Spleen (tissue), 11 donors: ENCODE data around the gene DDX24. TPM values are rescaled to one million over a fixed set of nuclear protein-coding genes. Genes with fewer than 3 reads are reported as not detected.

ENCODE experiments used
- DNase-seq: peaks from one replicate; pipeline ENCODE4 v3.0.0-alpha.2; 2020
- H3K27ac ChIP-seq, 8 donors: fragments of 200-600 bp; sonication (generic) in 7 of 8; 1 replicate in 4 of 8; 2 replicates in 4 of 8; pipeline versions ENCODE4 v1.5.0 to v1.8.0; 2016 to 2021; ENCODE audit warnings: inconsistent platforms in 4 of 8, mild to moderate bottlenecking in 4 of 8, moderate library complexity in 1 of 8
- H3K27me3 ChIP-seq, 7 donors: fragments of 200-600 bp; sonication (generic) in 6 of 7; replicated peaks in 1 of 7; 1 replicate in 4 of 7; 2 replicates in 3 of 7; pipeline versions ENCODE4 v1.5.0 to v1.8.0; 2016 to 2021; ENCODE audit warnings: inconsistent platforms in 3 of 7, mild to moderate bottlenecking in 1 of 7
- H3K36me3 ChIP-seq, 6 donors: fragments of 200-600 bp; sonication (generic) in 5 of 6; 1 replicate in 4 of 6; 2 replicates in 2 of 6; pipeline versions ENCODE4 v1.5.0 to v1.8.0; 2016 to 2021; ENCODE audit warnings: inconsistent platforms in 2 of 6
- H3K4me1 ChIP-seq, 6 donors: fragments of 200-600 bp; sonication (generic) in 5 of 6; 1 replicate in 3 of 6; 2 replicates in 3 of 6; pipeline versions ENCODE4 v1.5.0 to v1.8.0; 2016 to 2021; ENCODE audit warnings: inconsistent platforms in 3 of 6
- H3K4me3 ChIP-seq, 8 donors: fragments of 200-600 bp; sonication (generic) in 7 of 8; 1 replicate in 4 of 8; 2 replicates in 4 of 8; pipeline versions ENCODE4 v1.5.0 to v1.8.0; 2016 to 2021; ENCODE audit warnings: inconsistent platforms in 4 of 8, mild to moderate bottlenecking in 4 of 8, moderate library complexity in 2 of 8
- H3K9me3 ChIP-seq, 8 donors: fragments of 200-600 bp; sonication (generic) in 7 of 8; 1 replicate in 4 of 8; 2 replicates in 4 of 8; pipeline versions ENCODE4 v1.5.0 to v1.8.0; 2016 to 2021; ENCODE audit warnings: inconsistent platforms in 4 of 8
- CTCF ChIP-seq, 11 experiments: fragments of 200-600 bp in 7 of 11; fragments of 450-650 bp in 4 of 11; sonication (generic) in 4 of 11; IDR thresholded peaks in 8 of 11; conservative IDR thresholded peaks in 3 of 11; 1 replicate in 7 of 11; 2 replicates in 4 of 11; pipeline versions ENCODE4 v1.4.0 to v1.8.0; 2016 to 2021; ENCODE audit warnings: antibody characterized with exemption in 11 of 11, inconsistent platforms in 4 of 11, mild to moderate bottlenecking in 1 of 11
- POLR2A ChIP-seq, 3 donors: fragments of 450-650 bp; IDR thresholded peaks; one replicate each; pipeline ENCODE4 v1.5.1; 2017; ENCODE audit warnings: antibody characterized with exemption in 3 of 3, mild to moderate bottlenecking in 1 of 3
- POLR2AphosphoS5 ChIP-seq, 3 donors: sonication (generic); formaldehyde crosslinking; IDR thresholded peaks; one replicate each; pipeline ENCODE4 v1.5.1; 2017; ENCODE audit warnings: antibody characterized with exemption in 3 of 3
- WGBS, 5 donors: extraction: QIAGEN DNeasy Blood & Tissue Kit in 3 of 5; methylation state at CpG; one replicate each; pipeline versions ENCODE4 v1.1.5 to v1.1.7; 2013 to 2018; 5-methylcytosine and 5-hydroxymethylcytosine counted together
- intact Hi-C: fragments of 100-400 bp; cut with DNase I; formaldehyde crosslinking; loops from one replicate; pipeline ENCODE4 v1.15.0; 2023; ENCODE audit warnings: low total_unique reads
- polyA plus RNA-seq, 3 donors: library from polyadenylated mRNA; stranded (reverse); fragments of 200-250 nt; gene quantifications; one replicate each; pipeline ENCODE4 v1.2.1, GENCODE V29; 2013
- total RNA-seq, 7 donors: library from RNA; depleted of rRNA in 3 of 7; stranded (reverse); fragments of >200 nt in 3 of 7; fragmentation: NEBNext Ultra II Directional in 4 of 7; extraction: Animal tissue kit (Norgen Biotek cat#: 25700) in 4 of 7; gene quantifications; one replicate each; pipeline versions ENCODE4 v1.1.0 to v1.2.1, GENCODE V29; 2016 to 2021
- donor health status: healthy with polysubstance abuse.
- donor health status: DM: no; HTN: no; CAD: no; lungs with moderate emphysema.
- donor health status: DM: no; HTN: no; CAD: no.
- donor health status: Bipolar disorder and iron deficiency.
- donor health status: healthy.
- donor health status: DM: no; HTN: no; CAD: no.
- donor health status: DM: yes; HTN: yes; CAD: no.

DDX24 gene
- total and polyA plus RNA-seq, 10 donors, result 70.8 to 251 (median 171) TPM

DNA sequence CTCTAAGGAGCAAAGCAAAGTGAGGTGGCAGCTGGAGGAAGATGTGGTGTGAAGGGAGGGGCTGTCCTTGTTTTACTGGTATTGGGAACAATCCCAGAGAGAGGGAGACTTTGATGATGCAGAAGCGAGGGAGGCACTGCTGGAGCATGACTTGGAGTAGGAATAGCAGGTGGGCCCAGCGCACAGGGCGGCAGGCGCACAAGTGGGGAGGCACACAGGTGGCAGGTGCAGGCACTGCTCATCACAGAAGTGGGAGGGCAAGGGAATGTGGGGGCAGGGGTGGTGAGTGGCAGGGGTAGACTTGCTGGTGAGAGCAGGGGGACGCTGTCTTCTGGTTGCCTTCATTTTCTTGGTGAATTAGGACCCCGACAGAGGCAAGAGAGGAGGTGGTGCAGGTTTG is 18.0 kb upstream of the DDX24 start:
- WGBS, 5 donors, result 67 to 96% (median 81%) methylated on average over 6 of the region's 6 CpGs
- no peak overlapping the region for H3K4me3 ChIP-seq
- DNase-seq, result no peak
- no peaks in the 10 kb centered on the region for H3K4me1 ChIP-seq
- H3K27me3 ChIP-seq, result no peaks in the 10 kb centered on the region
- H3K36me3 ChIP-seq, result peaks cover 0 to 32% (median 0%) of the 10 kb centered on the region in 6 donors
- H3K9me3 ChIP-seq, result no peaks in the 10 kb centered on the region
- no peak overlapping the region for H3K27ac ChIP-seq
- intact Hi-C loops, result no loop called here
- no peak for TF ChIP-seq POLR2AphosphoS5 (IDR thresholded peaks at IDR 0.05)
- no peak for TF ChIP-seq POLR2A (IDR thresholded peaks at IDR 0.05)
- no peak for TF ChIP-seq CTCF (IDR thresholded peaks at IDR 0.05 in 8 of 11, conservative IDR thresholded peaks at IDR 0.05 in 3 of 11)

DNA sequence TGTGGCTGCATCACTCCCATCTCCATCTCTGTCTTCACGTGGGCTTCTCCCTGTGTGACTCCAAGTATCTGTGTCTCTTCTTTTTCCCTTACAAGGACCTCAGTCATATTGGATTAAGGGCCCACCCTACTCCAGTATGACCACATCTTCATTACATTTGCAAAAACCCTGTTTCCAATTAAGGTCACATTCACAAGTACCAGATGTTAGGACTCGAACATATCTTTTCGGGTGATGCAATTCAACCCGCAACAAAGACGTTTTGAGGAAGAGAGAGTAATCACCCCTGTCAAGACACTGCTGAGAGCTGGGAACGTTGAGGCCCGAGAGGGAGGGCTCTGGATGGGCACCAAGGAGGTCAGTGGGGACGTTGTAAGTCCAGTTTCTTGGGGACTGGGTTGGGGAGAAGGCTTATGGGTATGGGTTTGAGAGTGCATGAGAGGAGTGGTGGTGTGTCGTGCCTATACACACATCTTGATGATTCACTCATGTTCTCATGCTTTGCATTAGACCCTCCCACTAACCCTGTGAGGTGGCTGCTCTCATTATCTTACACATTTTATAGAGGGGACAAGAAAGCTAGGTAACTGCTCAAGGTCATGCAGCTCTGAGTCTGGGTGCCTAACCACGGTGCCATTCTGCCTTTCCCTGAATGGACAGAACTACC is 17.5 kb upstream of the DDX24 start:
- TF ChIP-seq CTCF (IDR thresholded peaks at IDR 0.05 in 8 of 11, conservative IDR thresholded peaks at IDR 0.05 in 3 of 11) (no peak), POLR2A (IDR thresholded peaks at IDR 0.05) (no peak), POLR2AphosphoS5 (IDR thresholded peaks at IDR 0.05) (no peak)
- H3K27ac ChIP-seq, result no peak overlapping the region
- WGBS, 5 donors, result 65 to 80% (median 71%) methylated on average over 10 of the region's 10 CpGs

DNA sequence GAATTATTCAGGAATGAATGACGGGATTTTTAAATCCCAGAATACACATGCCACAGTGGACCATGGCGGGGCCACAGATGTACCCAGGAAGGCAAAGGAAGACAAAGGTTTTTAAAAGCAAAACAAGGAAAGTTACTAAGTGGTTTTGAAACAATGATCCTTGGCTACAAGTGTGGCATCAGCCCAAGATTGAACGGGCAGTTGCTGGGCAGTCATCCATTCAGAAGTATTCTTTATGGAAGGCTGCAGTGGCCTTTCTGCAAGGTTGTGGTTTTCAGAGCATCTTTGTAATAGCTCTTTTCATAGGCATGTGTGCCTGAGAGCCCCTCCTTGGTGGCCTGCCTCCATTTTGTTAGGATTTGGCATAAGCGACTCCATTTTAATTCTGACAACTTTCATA is 16.1 kb upstream of the DDX24 start:
- no peak overlapping the region for H3K4me3 ChIP-seq
- intact Hi-C loops, result no loop called here
- H3K9me3 ChIP-seq, result no peaks in the 10 kb centered on the region
- 93 to 99% (median 96%) methylated on average over 4 of the region's 4 CpGs for WGBS, 5 donors
- H3K27me3 ChIP-seq, result no peaks in the 10 kb centered on the region
- DNase-seq, result no peak
- H3K4me1 ChIP-seq, result no peaks in the 10 kb centered on the region
- H3K36me3 ChIP-seq, result peaks cover 0 to 26% (median 0%) of the 10 kb centered on the region in 6 donors
- TF ChIP-seq POLR2A (IDR thresholded peaks at IDR 0.05) (no peak), CTCF (IDR thresholded peaks at IDR 0.05 in 8 of 11, conservative IDR thresholded peaks at IDR 0.05 in 3 of 11) (no peak), POLR2AphosphoS5 (IDR thresholded peaks at IDR 0.05) (no peak)
- H3K27ac ChIP-seq, result no peak overlapping the region

More for the DNA sequence above, 17.5 kb upstream of the DDX24 start:
- no peaks in the 10 kb centered on the region for H3K9me3 ChIP-seq
- DNase-seq, result no peak
- no peak overlapping the region for H3K4me3 ChIP-seq
- intact Hi-C loops, result no loop called here
- peaks cover 0 to 32% (median 0%) of the 10 kb centered on the region in 6 donors for H3K36me3 ChIP-seq
- no peaks in the 10 kb centered on the region for H3K4me1 ChIP-seq
- no peaks in the 10 kb centered on the region for H3K27me3 ChIP-seq

DNA sequence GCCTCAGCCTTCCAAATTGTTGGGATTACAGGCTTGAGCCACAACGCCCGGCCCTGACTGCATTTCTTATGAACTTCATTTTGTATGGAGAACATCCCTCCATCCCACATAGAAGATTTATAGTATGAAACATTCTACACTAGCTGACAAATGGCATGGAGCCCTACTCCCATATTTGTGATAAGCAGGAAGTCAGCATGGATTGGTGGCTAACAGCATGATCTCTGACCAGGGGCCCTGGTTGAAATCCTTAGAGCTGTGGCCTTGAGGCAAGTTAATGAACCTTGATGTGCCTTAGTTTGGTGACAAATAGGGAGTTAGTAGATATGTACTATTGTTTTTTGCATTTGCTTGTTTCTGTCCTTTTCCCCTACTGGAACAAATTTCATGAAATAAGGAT is 12.4 kb upstream of the DDX24 start:
- DNase-seq, result no peak
- H3K27me3 ChIP-seq, result no peaks in the 10 kb centered on the region
- H3K36me3 ChIP-seq, result peaks cover 0 to 18% (median 0%) of the 10 kb centered on the region in 6 donors
- no peak overlapping the region for H3K27ac ChIP-seq
- no peaks in the 10 kb centered on the region for H3K9me3 ChIP-seq
- no peak overlapping the region for H3K4me3 ChIP-seq
- 93 to 99% (median 98%) methylated on average over 2 of the region's 2 CpGs for WGBS, 5 donors
- no peak for TF ChIP-seq CTCF (IDR thresholded peaks at IDR 0.05 in 8 of 11, conservative IDR thresholded peaks at IDR 0.05 in 3 of 11)
- TF ChIP-seq POLR2AphosphoS5 (IDR thresholded peaks at IDR 0.05), result no peak
- TF ChIP-seq POLR2A (IDR thresholded peaks at IDR 0.05), result no peak
- H3K4me1 ChIP-seq, result no peaks in the 10 kb centered on the region
- intact Hi-C loops, result no loop called here
